Lung (tissue), 12 donors: ENCODE results near the gene SFRP5. TPM values are rescaled to one million over a fixed set of nuclear protein-coding genes. Genes with fewer than 3 reads are reported as not detected.
A peak's percentile ranks its signal among the peaks of the same experiment; 100 is the strongest.

Experiments used
- ATAC-seq: fragments of 200-7000 bp; cut with Tn5 transposase; one replicate; pipeline ENCODE4 v1.9.1; 2020; ENCODE audit warnings: moderate number of reproducible peaks; ENCODE audit not compliant: insufficient read depth, low FRiP score
- DNase-seq, 3 donors: peaks; one replicate each; pipeline ENCODE4 v3.0.0-alpha.2; 2013 to 2017
- H3K27ac ChIP-seq, 2 donors: one replicate each; pipeline ENCODE4 v1.5.1; 2013; ENCODE audit warnings: mild to moderate bottlenecking in 2 of 2, moderate library complexity in 2 of 2, control low read depth in 1 of 2, inconsistent platforms in 1 of 2, low read depth in 1 of 2, low read length in 1 of 2
- H3K27me3 ChIP-seq, 3 donors: one replicate each; pipeline ENCODE4 v1.5.1; 2013; ENCODE audit warnings: low read length in 2 of 3; ENCODE audit not compliant: control insufficient read depth in 3 of 3, insufficient read depth in 3 of 3
- H3K36me3 ChIP-seq, 4 donors: one replicate each; pipeline ENCODE4 v1.5.1; 2013; ENCODE audit warnings: low read length in 4 of 4, mild to moderate bottlenecking in 1 of 4, moderate library complexity in 1 of 4; ENCODE audit not compliant: control insufficient read depth in 4 of 4, insufficient read depth in 4 of 4
- H3K4me1 ChIP-seq, 5 donors: one replicate each; pipeline ENCODE4 v1.5.1; 2013; ENCODE audit warnings: low read length in 5 of 5, mild to moderate bottlenecking in 2 of 5, moderate library complexity in 1 of 5; ENCODE audit not compliant: control insufficient read depth in 5 of 5, insufficient read depth in 5 of 5
- H3K4me3 ChIP-seq: one replicate; pipeline ENCODE4 v1.5.1; 2013; ENCODE audit warnings: mild to moderate bottlenecking, control low read depth, moderate library complexity
- H3K9ac ChIP-seq, 2 donors: one replicate each; pipeline ENCODE4 v1.5.1; 2013; ENCODE audit warnings: low read length in 2 of 2, control low read depth in 1 of 2; ENCODE audit not compliant: insufficient read depth in 1 of 2
- H3K9me3 ChIP-seq, 4 donors: one replicate each; pipeline ENCODE4 v1.5.1; 2013; ENCODE audit warnings: low read length in 3 of 4, mild to moderate bottlenecking in 1 of 4, moderate library complexity in 1 of 4; ENCODE audit not compliant: control insufficient read depth in 4 of 4, insufficient read depth in 3 of 4
- WGBS, 2 donors: extraction: QIAGEN DNeasy Blood & Tissue Kit; methylation state at CpG; one replicate each; pipeline ENCODE4 v1.1.7; 2013; 5-methylcytosine and 5-hydroxymethylcytosine counted together
- polyA plus RNA-seq, 2 donors: library from polyadenylated mRNA; stranded (reverse); fragments of 200-250 nt; gene quantifications; one replicate each; pipeline ENCODE4 v1.2.1, GENCODE V29; 2013
- total RNA-seq, 2 donors: library from RNA; depleted of rRNA in 1 of 2; stranded (reverse); fragments of >200 nt in 1 of 2; gene quantifications; one replicate each; pipeline ENCODE4 v1.2.1, GENCODE V29; 2014 to 2021
- TF ChIP-seq, protein P1 (sequence below): IDR thresholded peaks from 2 replicates; pipeline ENCODE4 v1.5.1; 2012; ENCODE audit warnings: mild to moderate bottlenecking; ENCODE audit errors: control extremely low read depth, extremely low read depth
- donor health status: control.
- donor health status: control.
- donor health status: Bipolar disorder and iron deficiency.
- donor health status: healthy.
- donor health status: DM: yes; HTN: yes; CAD: no.

SFRP5 gene
- total and polyA plus RNA-seq, 4 donors: 0.44 to 12.8 (median 1.7) TPM

DNA sequence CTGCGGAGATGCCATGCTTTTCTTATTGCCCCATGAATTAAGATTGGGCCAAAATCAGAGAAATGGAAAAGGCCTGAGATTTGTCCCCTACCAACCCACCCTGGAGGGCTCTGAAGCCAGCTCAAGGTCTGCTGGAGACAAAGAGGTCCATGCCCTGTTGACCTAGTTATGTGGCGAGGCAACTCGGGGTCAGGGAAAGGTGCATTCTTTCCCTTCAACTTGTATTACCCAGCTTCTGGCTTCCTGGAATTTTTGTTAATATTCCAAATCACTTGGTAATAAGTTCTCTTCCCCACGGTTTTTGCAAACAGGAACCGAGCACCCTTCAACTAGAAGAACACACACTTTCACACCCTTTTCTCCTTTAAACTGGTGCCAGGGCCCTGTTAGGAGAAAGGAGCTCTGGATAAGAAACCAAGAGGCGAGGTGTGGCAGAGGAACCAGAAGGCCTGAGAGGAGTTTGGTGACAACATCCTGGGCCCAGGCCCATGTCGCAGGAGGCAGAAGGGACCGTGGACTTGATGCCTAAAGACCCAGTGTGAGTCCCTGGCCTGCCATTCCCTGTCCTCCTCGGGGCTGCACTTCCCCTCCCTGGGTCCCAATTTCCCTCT lies 12.5 kb upstream of the SFRP5 start:
- peaks cover 0 to 35% (median 15%) of the 10 kb centered on the region in 5 donors for H3K4me1 ChIP-seq
- H3K36me3 ChIP-seq: no peaks in the 10 kb centered on the region
- ATAC-seq (peak; percentile 36), DNase-seq (peak in 2 of 3 donors; percentile 22 to 67)
- H3K9ac ChIP-seq: no peak overlapping the region
- TF ChIP-seq, protein P1, sequence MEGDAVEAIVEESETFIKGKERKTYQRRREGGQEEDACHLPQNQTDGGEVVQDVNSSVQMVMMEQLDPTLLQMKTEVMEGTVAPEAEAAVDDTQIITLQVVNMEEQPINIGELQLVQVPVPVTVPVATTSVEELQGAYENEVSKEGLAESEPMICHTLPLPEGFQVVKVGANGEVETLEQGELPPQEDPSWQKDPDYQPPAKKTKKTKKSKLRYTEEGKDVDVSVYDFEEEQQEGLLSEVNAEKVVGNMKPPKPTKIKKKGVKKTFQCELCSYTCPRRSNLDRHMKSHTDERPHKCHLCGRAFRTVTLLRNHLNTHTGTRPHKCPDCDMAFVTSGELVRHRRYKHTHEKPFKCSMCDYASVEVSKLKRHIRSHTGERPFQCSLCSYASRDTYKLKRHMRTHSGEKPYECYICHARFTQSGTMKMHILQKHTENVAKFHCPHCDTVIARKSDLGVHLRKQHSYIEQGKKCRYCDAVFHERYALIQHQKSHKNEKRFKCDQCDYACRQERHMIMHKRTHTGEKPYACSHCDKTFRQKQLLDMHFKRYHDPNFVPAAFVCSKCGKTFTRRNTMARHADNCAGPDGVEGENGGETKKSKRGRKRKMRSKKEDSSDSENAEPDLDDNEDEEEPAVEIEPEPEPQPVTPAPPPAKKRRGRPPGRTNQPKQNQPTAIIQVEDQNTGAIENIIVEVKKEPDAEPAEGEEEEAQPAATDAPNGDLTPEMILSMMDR: no peak
- H3K27me3 ChIP-seq: no peaks in the 10 kb centered on the region
- 65 to 79% methylated on average over 9 of the region's 9 CpGs for WGBS, 2 donors
- H3K27ac ChIP-seq: peak overlapping the region in 1 of 2 donors; percentile 54
- H3K4me3 ChIP-seq: no peak overlapping the region
- H3K9me3 ChIP-seq: no peaks in the 10 kb centered on the region

DNA sequence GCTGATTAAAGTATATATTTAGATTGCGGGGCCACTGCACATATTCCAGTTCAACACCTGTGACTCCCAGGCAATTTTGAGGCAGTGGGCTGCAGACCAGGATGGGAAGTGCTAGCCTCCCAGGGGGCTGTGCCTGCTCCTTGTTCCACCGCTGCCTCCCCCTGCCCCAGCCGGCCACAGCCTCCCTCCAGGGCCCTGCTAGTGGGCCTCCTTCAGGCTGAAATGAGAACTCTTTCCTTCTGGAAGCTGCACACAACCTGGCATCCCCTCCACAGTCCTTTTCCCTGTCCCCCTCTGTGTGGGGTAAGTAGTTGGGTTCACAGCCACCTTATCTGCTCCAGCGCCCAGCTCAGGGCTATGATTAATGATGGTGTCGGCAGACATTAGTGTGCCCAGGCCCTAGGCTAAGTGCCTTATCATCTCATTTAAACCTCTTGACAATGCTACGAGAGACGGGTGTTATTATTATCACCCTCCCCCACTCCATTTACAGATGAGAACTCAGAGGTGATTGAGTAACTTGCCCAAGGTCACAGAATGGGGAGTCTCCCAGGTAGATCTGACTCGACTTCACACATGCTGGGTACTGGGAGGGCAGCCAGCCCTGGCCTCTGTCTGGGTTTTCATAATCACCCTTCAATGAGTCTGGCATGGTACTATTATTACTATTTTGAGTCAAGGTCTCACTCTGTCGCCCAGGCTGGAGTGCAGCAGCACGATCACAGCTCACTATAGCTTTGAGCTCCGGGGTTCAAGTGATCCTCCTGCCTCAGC lies 10.8 kb upstream of the SFRP5 start:
- no peak overlapping the region for H3K27ac ChIP-seq
- 67 to 79% methylated on average over 11 of the region's 11 CpGs for WGBS, 2 donors
- DNase-seq: no peak
- H3K36me3 ChIP-seq: no peaks in the 10 kb centered on the region
- no peak for ATAC-seq
- TF ChIP-seq, protein P1: no peak
- H3K27me3 ChIP-seq: no peaks in the 10 kb centered on the region
- H3K4me1 ChIP-seq: peaks cover 0 to 28% (median 13%) of the 10 kb centered on the region in 5 donors
- no peak overlapping the region for H3K9ac ChIP-seq
- H3K9me3 ChIP-seq: no peaks in the 10 kb centered on the region
- no peak overlapping the region for H3K4me3 ChIP-seq

DNA sequence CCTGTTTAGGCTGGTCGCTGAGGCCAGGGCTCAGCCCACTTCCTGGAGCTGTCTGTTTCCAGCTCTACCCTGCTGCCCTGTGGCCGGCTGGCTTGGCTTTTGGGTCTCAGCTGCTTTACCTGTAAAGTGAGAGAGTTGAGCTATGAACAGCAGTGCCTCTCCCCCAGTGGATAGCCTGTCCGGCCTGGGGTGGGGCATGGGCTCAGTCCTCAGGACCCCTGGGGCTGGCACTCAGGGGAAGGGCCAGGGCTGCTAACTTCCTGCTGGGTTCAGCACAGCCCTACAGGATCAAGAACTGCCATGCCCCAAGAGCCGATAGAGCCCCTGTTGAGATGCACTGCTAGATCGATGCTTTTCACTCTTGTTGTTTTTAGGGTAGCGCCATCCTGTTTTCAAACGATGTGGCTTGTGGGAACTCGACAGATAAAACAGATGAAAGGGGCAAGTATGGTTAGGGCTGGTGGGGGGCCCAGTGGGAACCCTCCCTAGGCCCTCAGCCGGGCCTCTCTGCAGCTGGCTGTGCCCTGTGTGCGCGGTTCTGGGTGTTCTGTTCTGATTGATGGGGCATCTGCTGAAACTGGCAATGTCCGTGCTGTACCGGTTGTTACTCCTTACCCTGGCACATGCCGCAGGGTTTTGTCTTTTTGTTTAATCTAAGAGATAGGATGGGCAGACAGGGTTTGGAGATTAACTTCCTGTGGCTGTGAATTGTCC lies 10.0 kb upstream of the SFRP5 start:
- H3K4me1 ChIP-seq: peaks cover 0 to 28% (median 13%) of the 10 kb centered on the region in 5 donors
- no peaks in the 10 kb centered on the region for H3K27me3 ChIP-seq
- TF ChIP-seq, protein P1: no peak
- WGBS, 2 donors: 59 to 60% methylated on average over 14 of the region's 14 CpGs
- H3K9me3 ChIP-seq: no peaks in the 10 kb centered on the region
- no peak overlapping the region for H3K27ac ChIP-seq
- no peak overlapping the region for H3K9ac ChIP-seq
- H3K4me3 ChIP-seq: no peak overlapping the region
- no peaks in the 10 kb centered on the region for H3K36me3 ChIP-seq
- DNase-seq (no peak), ATAC-seq (no peak)
